Choroid plexus epithelial cell (primary cell): ENCODE measurements around the gene C1orf198.
A peak's percentile ranks its signal among the peaks of the same experiment; 100 is the strongest.

Source experiments
- DNase-seq: peaks from one replicate; pipeline ENCODE4 v3.0.0-alpha.2; 2010; ENCODE audit warnings: low read depth
- H3K4me3 ChIP-seq: 2 replicates; pipeline ENCODE4 v1.5.1; 2011; ENCODE audit warnings: low read depth, mild to moderate bottlenecking, control low read depth, low read length, moderate library complexity
- CTCF ChIP-seq: conservative IDR thresholded peaks from 2 replicates; pipeline ENCODE4 v1.5.1; 2011; ENCODE audit warnings: low read depth, mild to moderate bottlenecking, control low read depth, inconsistent platforms, low read length, moderate library complexity

The C1orf198 gene

GRCh38 chr1:230868736-230869385, 540 bp upstream of the C1orf198 start:
- TF ChIP-seq CTCF, result no peak
- H3K4me3 ChIP-seq, result peak overlapping the region; percentile 87
- peak; percentile 38 for DNase-seq

GRCh38 chr1:230867101-230867902, 1.0 kb downstream of the C1orf198 start:
- no peak for TF ChIP-seq CTCF
- DNase-seq, result peak; percentile 27
- peak overlapping the region; percentile 87 for H3K4me3 ChIP-seq

- no peak for TF ChIP-seq CTCF
- peak overlapping the region; percentile 87 for H3K4me3 ChIP-seq
- no peak for DNase-seq
Measured at GRCh38 chr1:230866171-230867070, 1.9 kb downstream of the C1orf198 start.

GRCh38 chr1:230865062-230865817, 3.1 kb downstream of the C1orf198 start:
- TF ChIP-seq CTCF, result no peak
- H3K4me3 ChIP-seq, result no peak overlapping the region
- DNase-seq, result no peak

- DNase-seq, result no peak
- TF ChIP-seq CTCF, result no peak
- no peak overlapping the region for H3K4me3 ChIP-seq
Measured at GRCh38 chr1:230864441-230864840, 3.9 kb downstream of the C1orf198 start.

- TF ChIP-seq CTCF, result no peak
- no peak for DNase-seq
- H3K4me3 ChIP-seq, result no peak overlapping the region
Measured at GRCh38 chr1:230863449-230863848, 4.9 kb downstream of the C1orf198 start.
